Left ventricle myocardium inferior (tissue), 1 donor: ENCODE data around the gene STARD10. TPM values are rescaled to one million over a fixed set of nuclear protein-coding genes. Genes with fewer than 3 reads are reported as not detected.
"Not testable (repeated sequence)": the region's sequence is repeated elsewhere in the genome, so short reads cannot be mapped to it uniquely, and the experiment has no call there.

Source experiments
- DNase-seq: peaks from one replicate; pipeline ENCODE4 v3.0.0-alpha.2; 2020
- H3K27ac ChIP-seq: fragments of 200-600 bp; replicated peaks from 2 replicates; pipeline ENCODE4 v1.8.0; 2021
- H3K27me3 ChIP-seq: fragments of 200-600 bp; 2 replicates; pipeline ENCODE4 v1.8.0; 2021; ENCODE audit warnings: low read depth
- H3K36me3 ChIP-seq: fragments of 200-600 bp; 2 replicates; pipeline ENCODE4 v1.8.0; 2021
- H3K4me1 ChIP-seq: fragments of 200-600 bp; 2 replicates; pipeline ENCODE4 v1.8.0; 2021
- H3K4me3 ChIP-seq: fragments of 200-600 bp; 2 replicates; pipeline ENCODE4 v1.8.0; 2021; ENCODE audit warnings: mild to moderate bottlenecking, moderate library complexity
- H3K9me3 ChIP-seq: fragments of 200-600 bp; replicated peaks from 2 replicates; pipeline ENCODE4 v1.8.0; 2021
- CTCF ChIP-seq: fragments of 200-600 bp; IDR thresholded peaks from 2 replicates; pipeline ENCODE4 v1.8.0; 2021; ENCODE audit warnings: antibody characterized with exemption, mild to moderate bottlenecking, borderline replicate concordance
- intact Hi-C: fragments of 100-400 bp; cut with micrococcal nuclease; formaldehyde crosslinking; loops from one replicate; pipeline ENCODE4 v1.11.0; 2022
- total RNA-seq: library from RNA; stranded (reverse); fragmentation: NEBNext Ultra II Directional; extraction: Animal tissue kit (Norgen Biotek cat#: 25700); gene quantifications from one replicate; pipeline ENCODE4 v1.2.1, GENCODE V29; 2021
- donor health status: DM: no; HTN: yes; CAD: no; lungs with severe emphysema.

Gene STARD10
- total RNA-seq, 1 donor from 2014 or later: 93.6 TPM

- H3K36me3 ChIP-seq: no peaks in the 10 kb centered on the region
- peak overlapping the region; percentile 63 for H3K27ac ChIP-seq
- DNase-seq: no peak
- intact Hi-C loops: no loop called here
- H3K27me3 ChIP-seq: no peaks in the 10 kb centered on the region
- H3K4me3 ChIP-seq: no peak overlapping the region
- no peak for TF ChIP-seq CTCF
- no peaks in the 10 kb centered on the region for H3K9me3 ChIP-seq
- H3K4me1 ChIP-seq: peaks cover 42% of the 10 kb centered on the region
Observed at GRCh38 chr11:72828692-72829101, 34.9 kb upstream of the STARD10 start.

- no peaks in the 10 kb centered on the region for H3K36me3 ChIP-seq
- H3K27me3 ChIP-seq: no peaks in the 10 kb centered on the region
- TF ChIP-seq CTCF: no peak
- no peak for DNase-seq
- peak overlapping the region; percentile 63 for H3K27ac ChIP-seq
- H3K4me1 ChIP-seq: peaks cover 36% of the 10 kb centered on the region
- no peak overlapping the region for H3K4me3 ChIP-seq
- intact Hi-C loops: no loop called here
- no peaks in the 10 kb centered on the region for H3K9me3 ChIP-seq
Observed at GRCh38 chr11:72828081-72828567, 34.3 kb upstream of the STARD10 start.

GRCh38 chr11:72827656-72828055 lies 33.8 kb upstream of the STARD10 start:
- intact Hi-C loops, H3K4me3 ChIP-seq: not testable (repeated sequence)
- peak overlapping the region; percentile 63 for H3K27ac ChIP-seq

GRCh38 chr11:72826942-72827480 lies 33.2 kb upstream of the STARD10 start:
- no peak for DNase-seq
- Histone ChIP-seq H3K36me3 (no peaks in the 10 kb centered on the region), H3K27ac (peak overlapping the region; percentile 63)

More at GRCh38 chr11:72827656-72828055, 33.8 kb upstream of the STARD10 start:
- DNase-seq, H3K36me3 ChIP-seq, H3K27me3 ChIP-seq, H3K9me3 ChIP-seq: not testable (repeated sequence)
- H3K4me1 ChIP-seq: peaks cover 33% of the 10 kb centered on the region

GRCh38 chr11:72826191-72826941 lies 32.5 kb upstream of the STARD10 start:
- Histone ChIP-seq H3K27me3 (no peaks in the 10 kb centered on the region), H3K9me3 (no peaks in the 10 kb centered on the region), H3K36me3 (no peaks in the 10 kb centered on the region), H3K4me3 (no peak overlapping the region), H3K4me1 (peaks cover 33% of the 10 kb centered on the region), H3K27ac (no peak overlapping the region)
- intact Hi-C loops: no loop called here
- TF ChIP-seq CTCF: no peak
- DNase-seq: no peak

More at GRCh38 chr11:72826942-72827480, 33.2 kb upstream of the STARD10 start:
- H3K4me1 ChIP-seq: peaks cover 33% of the 10 kb centered on the region
- no peaks in the 10 kb centered on the region for H3K9me3 ChIP-seq
- no peak overlapping the region for H3K4me3 ChIP-seq
- TF ChIP-seq CTCF: no peak
- intact Hi-C loops: no loop called here
- H3K27me3 ChIP-seq: no peaks in the 10 kb centered on the region

- Histone ChIP-seq H3K27me3 (no peaks in the 10 kb centered on the region), H3K36me3 (peaks cover 1% of the 10 kb centered on the region), H3K27ac (no peak overlapping the region), H3K4me3 (no peak overlapping the region), H3K9me3 (no peaks in the 10 kb centered on the region), H3K4me1 (peaks cover 35% of the 10 kb centered on the region)
- intact Hi-C loops: no loop called here
- no peak for TF ChIP-seq CTCF
- DNase-seq: no peak
Observed at GRCh38 chr11:72825661-72826060, 31.8 kb upstream of the STARD10 start.
